K562 (cell line): ENCODE results near the gene SPEF1. TPM values are rescaled to one million over a fixed set of nuclear protein-coding genes. Genes with fewer than 3 reads are reported as not detected.

Experiments
- ATAC-seq: fragments of 200-7000 bp; cut with Tn5 transposase; 3 replicates; pipeline ENCODE4 v1.9.1; 2020; ENCODE audit warnings: moderate library complexity
- BruUV-seq: library from RNA; stranded (reverse); fragments of 400-500 nt; replicated peaks from 2 replicates; lab custom pipeline; 2021; lab: Mats Ljungman, UMichigan
- CTCF ChIA-PET: fragments of 300-600 bp; formaldehyde crosslinking; extraction: SDS; loops from one replicate; lab custom pipeline; 2021; ENCODE audit warnings: low intra/inter-chr PET ratio; lab: Yijun Ruan, JAX
- POLR2A ChIA-PET: fragments of 300-600, 350-650 bp; sonication (Branson Sonifier 250); formaldehyde crosslinking; extraction: SDS; loops from one replicate; lab custom pipeline; 2021; ENCODE audit warnings: antibody characterized with exemption, inconsistent platforms; lab: Yijun Ruan, JAX
- DNase-seq, 4 experiments: peaks; one replicate each; pipeline versions ENCODE4 v3.0.0 to v3.0.0-alpha.2; 2011 to 2018; ENCODE audit warnings: low spot score in 3 of 4, mixed read lengths in 3 of 4; ENCODE audit errors: extremely low read depth in 1 of 4
- FAIRE-seq: peaks from 2 replicates; lab custom pipeline; 2011; peaks lifted over from hg19 to GRCh38; lab: Jason Lieb, UNC
- H2AFZ ChIP-seq: 2 replicates; pipeline ENCODE4 v1.6.0; 2011; ENCODE audit warnings: low read depth, low read length, control low read depth, inconsistent platforms
- H3K27ac ChIP-seq: fragments of 200-600 bp; 3 replicates; pipeline ENCODE4 v1.8.0; 2011; ENCODE audit warnings: low read depth, mild to moderate bottlenecking, control low read depth, inconsistent platforms, low read length, moderate library complexity, mixed read lengths; ENCODE audit errors: extremely low read depth
- H3K27me3 ChIP-seq, 2 experiments: fragments of 300-600 bp in 1 of 2; 2 replicates in 1 of 2; 3 replicates in 1 of 2; pipeline versions ENCODE4 v1.6.0 to v1.8.0; 2011; ENCODE audit warnings: inconsistent platforms in 2 of 2, low read length in 2 of 2, mild to moderate bottlenecking in 1 of 2, mixed read lengths in 1 of 2, moderate library complexity in 1 of 2; ENCODE audit not compliant: control insufficient read depth in 2 of 2, insufficient read depth in 2 of 2
- H3K36me3 ChIP-seq: fragments of 300-600 bp; 3 replicates; pipeline ENCODE4 v1.8.0; 2011; ENCODE audit warnings: mild to moderate bottlenecking, low read length, inconsistent platforms; ENCODE audit not compliant: control insufficient read depth, insufficient read depth
- H3K4me1 ChIP-seq, 2 experiments: fragments of 200-600 bp in 1 of 2; replicated peaks in 1 of 2; 2 replicates in 1 of 2; 3 replicates in 1 of 2; pipeline versions ENCODE4 v1.5.1 to v1.8.0; 2011; ENCODE audit warnings: inconsistent platforms in 2 of 2, low read length in 2 of 2, mild to moderate bottlenecking in 1 of 2, mixed read lengths in 1 of 2, moderate library complexity in 1 of 2; ENCODE audit not compliant: control insufficient read depth in 2 of 2, insufficient read depth in 2 of 2
- H3K4me2 ChIP-seq: 2 replicates; pipeline ENCODE4 v1.6.1; 2011; ENCODE audit warnings: low read length, control low read depth, inconsistent platforms, mixed read lengths; ENCODE audit not compliant: insufficient read depth
- H3K4me3 ChIP-seq: fragments of 200-600 bp; sonication (generic), shearing (Covaris generic); 2 replicates; pipeline ENCODE4 v1.5.1; 2016; ENCODE audit warnings: control low read depth, inconsistent platforms
- H3K79me2 ChIP-seq: fragments of 200-600 bp; 3 replicates; pipeline ENCODE4 v1.8.0; 2011; ENCODE audit warnings: low read length, inconsistent platforms; ENCODE audit not compliant: control insufficient read depth, insufficient read depth
- H3K9ac ChIP-seq, 2 experiments: 2 replicates each; pipeline versions ENCODE4 v1.6.0 to v1.6.1; 2011; ENCODE audit warnings: low read depth in 2 of 2, low read length in 2 of 2, control low read depth in 1 of 2, inconsistent platforms in 1 of 2, mild to moderate bottlenecking in 1 of 2, mixed read lengths in 1 of 2; ENCODE audit not compliant: insufficient read depth in 1 of 2
- H3K9me1 ChIP-seq: one replicate; pipeline ENCODE4 v1.6.0; 2011; ENCODE audit warnings: inconsistent platforms, mild to moderate bottlenecking, low read length, moderate library complexity; ENCODE audit not compliant: control insufficient read depth, insufficient read depth
- H3K9me3 ChIP-seq: replicated peaks from 2 replicates; pipeline ENCODE4 v1.5.1; 2011; ENCODE audit warnings: low read depth, low read length, inconsistent platforms; ENCODE audit not compliant: control insufficient read depth, insufficient read depth
- H4K20me1 ChIP-seq: replicated peaks from 2 replicates; pipeline ENCODE4 v1.6.1; 2011; ENCODE audit warnings: low read length, inconsistent platforms, mixed read lengths; ENCODE audit not compliant: control insufficient read depth, insufficient read depth
- C11orf30 ChIP-seq: fragments of 450-650 bp; IDR thresholded peaks from 2 replicates; pipeline ENCODE4 v1.6.1; 2016; ENCODE audit warnings: low read depth, mild to moderate bottlenecking
- CHD1 ChIP-seq: fragments of 200-600 bp; sonication (generic); IDR thresholded peaks from one replicate; pipeline ENCODE4 v1.6.1; 2012; ENCODE audit warnings: mild to moderate bottlenecking, moderate library complexity, low read length, inconsistent platforms
- DACH1 ChIP-seq: fragments of 450-650 bp; IDR thresholded peaks from 2 replicates; pipeline ENCODE4 v1.6.1; 2018; ENCODE audit not compliant: partially characterized antibody
- E2F5 ChIP-seq: sonication (generic); formaldehyde crosslinking; IDR thresholded peaks from 2 replicates; pipeline ENCODE4 v1.8.0; 2022; ENCODE audit warnings: mild to moderate bottlenecking, missing genetic modification reagents
- HOXB6 ChIP-seq: fragments of 250-450 bp; sonication (Bioruptor Pico); IDR thresholded peaks from 2 replicates; pipeline ENCODE4 v1.5.1; 2022; ENCODE audit warnings: mild to moderate bottlenecking, borderline replicate concordance
- MECOM ChIP-seq: fragments of 250-450 bp; sonication (Bioruptor Pico); IDR thresholded peaks from 2 replicates; pipeline ENCODE4 v1.8.0; 2022; ENCODE audit warnings: inconsistent platforms
- NEUROD1 ChIP-seq: fragments of 150-350 bp; IDR thresholded peaks from 2 replicates; pipeline ENCODE4 v1.6.1; 2014; ENCODE audit warnings: borderline replicate concordance, low read length, low read depth; ENCODE audit not compliant: partially characterized antibody
- NUFIP1 ChIP-seq: fragments of 450-650 bp; IDR thresholded peaks from 2 replicates; pipeline ENCODE4 v1.6.1; 2018; ENCODE audit not compliant: partially characterized antibody
- PATZ1 ChIP-seq: fragments of 250-450 bp; sonication (Bioruptor Pico); IDR thresholded peaks from 2 replicates; pipeline ENCODE4 v1.5.0; 2020; ENCODE audit warnings: mild to moderate bottlenecking, borderline replicate concordance
- RCOR1 ChIP-seq, 2 experiments: IDR thresholded peaks; 2 replicates each; pipeline ENCODE4 v1.6.1; 2012; ENCODE audit warnings: low read depth in 2 of 2, low read length in 2 of 2, borderline replicate concordance in 1 of 2, improper control_type of control experiment in 1 of 2
- RUNX1 ChIP-seq: sonication (generic); IDR thresholded peaks from 2 replicates; pipeline ENCODE4 v1.6.1; 2016; ENCODE audit warnings: antibody characterized with exemption, low read depth
- SMAD2 ChIP-seq: fragments of 150-350 bp; IDR thresholded peaks from 2 replicates; pipeline ENCODE4 v1.6.1; 2014; ENCODE audit warnings: low read depth, mild to moderate bottlenecking, low read length
- STAT5A ChIP-seq: IDR thresholded peaks from 2 replicates; pipeline ENCODE4 v1.6.1; 2012; ENCODE audit warnings: low read length, inconsistent platforms, borderline replicate concordance
- SUPT5H ChIP-seq: fragments of 450-650 bp; IDR thresholded peaks from 2 replicates; pipeline ENCODE4 v1.6.1; 2016
- ZBED1 ChIP-seq: IDR thresholded peaks from 2 replicates; pipeline ENCODE4 v1.6.1; 2014
- ZNF24 ChIP-seq: fragments of 450-650 bp; IDR thresholded peaks from 2 replicates; pipeline ENCODE4 v1.6.1; 2016
- ZNF785 ChIP-seq: fragments of 250-450 bp; sonication (Bioruptor Pico); IDR thresholded peaks from 2 replicates; pipeline ENCODE4 v1.4.0; 2020; ENCODE audit warnings: mild to moderate bottlenecking
- WGBS: fragments of 100-300 bp; shearing (Covaris generic); methylation state at CpG from one replicate; pipeline ENCODE4 v1.1.6; 2016; ENCODE audit warnings: low coverage, mixed read lengths; ENCODE audit not compliant: insufficient coverage; ENCODE audit errors: missing lambda C conversion rate; 5-methylcytosine and 5-hydroxymethylcytosine counted together
- in situ Hi-C: fragments of 300-500 bp; cut with MboI; formaldehyde crosslinking; loops from 4 replicates; pipeline ENCODE4 v1.15.0; 2018; ENCODE audit warnings: inconsistent platforms, mixed read lengths
- intact Hi-C: fragments of 100-400 bp; cut with micrococcal nuclease; formaldehyde crosslinking; loops from 2 replicates; pipeline ENCODE4 v1.14.2; 2022
- polyA plus RNA-seq, 8 experiments: library from polyadenylated mRNA; depleted of rRNA in 4 of 8; stranded (reverse) in 5 of 8; unstranded in 3 of 8; fragments of >200 nt; fragmentation: Nextera tagmentation in 2 of 8; fragmentation: Illumina TruSeq in 1 of 8; extraction: Ambion mirVana in 2 of 8; extraction: Trizol in 1 of 8; gene quantifications; 2 replicates each; pipeline versions ENCODE4 v1.2.1 to v1.2.3, GENCODE V29; 2011 to 2014; ENCODE audit warnings: inconsistent platforms in 1 of 8, missing spikeins in 1 of 8
- total RNA-seq, 7 experiments: library from RNA; depleted of rRNA in 6 of 7; stranded (reverse); fragments of >200 nt in 6 of 7; fragmentation: Illumina TruSeq in 2 of 7; extraction: Trizol in 2 of 7; gene quantifications; 2 replicates each; pipeline versions ENCODE4 v1.2.1 to v1.2.3, GENCODE V29; 2011 to 2021; ENCODE audit warnings: low replicate concordance in 1 of 7

SPEF1 gene
- total and polyA plus RNA-seq, 9 of the 15 experiments (the other 6 are each of a cell fraction or from before 2014, with no cell fraction given), result not detected

- no peak overlapping the region for H3K4me3 ChIP-seq
- no peak for TF ChIP-seq DACH1
- no peak for TF ChIP-seq ZNF785 (CRISPR knock-in tag)
- no peak for TF ChIP-seq NEUROD1
- TF ChIP-seq SUPT5H, result no peak
- TF ChIP-seq NUFIP1, result no peak
- TF ChIP-seq HOXB6 (CRISPR knock-in tag), result no peak
- TF ChIP-seq CHD1, result no peak
- no peak for TF ChIP-seq E2F5 (CRISPR knock-in tag)
- TF ChIP-seq SMAD2, result no peak
- no peak for TF ChIP-seq STAT5A
- no peak for TF ChIP-seq ZBED1
- no peak for TF ChIP-seq C11orf30
- TF ChIP-seq PATZ1, result no peak
- TF ChIP-seq RUNX1, result no peak
- TF ChIP-seq MECOM (CRISPR knock-in tag), result no peak
- TF ChIP-seq RCOR1 (IDR thresholded peaks at IDR 0.05; ENCODE audit: borderline replicate concordance in 1 of 2, low read depth in 2 of 2, low read length in 2 of 2), result no peak
- no peak for TF ChIP-seq ZNF24
- TF ChIP-seq, all 486 proteins: peak for 0
- 19% methylated on average over 4 of the region's 4 CpGs for WGBS
- FAIRE-seq (no peak), ATAC-seq (no peak), DNase-seq (no peak)
- in situ Hi-C loops, result no loop called here
- H3K9ac ChIP-seq, result no peak overlapping the region
- no peaks in the 10 kb centered on the region for H3K27me3 ChIP-seq
- H3K4me2 ChIP-seq, result no peak overlapping the region
- no peaks in the 10 kb centered on the region for H3K9me1 ChIP-seq
- CTCF ChIA-PET, result no interaction called here
- H3K27ac ChIP-seq, result no peak overlapping the region
- H4K20me1 ChIP-seq, result no peaks in the 10 kb centered on the region
- H2AFZ ChIP-seq, result no peak overlapping the region
- BruUV-seq, result no TSS peak
- intact Hi-C loops, result no loop called here
- POLR2A ChIA-PET, result interaction anchor here (1.3 kb wide), 1 partner anchor 8 kb away, joined by 4 read pairs; the partner anchor contains the start of gene ADISSP
- peaks cover 0 to 20% of the 10 kb centered on the region in 2 experiments; a peak in 2 of 5 replicates for H3K4me1 ChIP-seq
- H3K9me3 ChIP-seq, result no peaks in the 10 kb centered on the region
- no peaks in the 10 kb centered on the region for H3K36me3 ChIP-seq
- no peaks in the 10 kb centered on the region for H3K79me2 ChIP-seq
These were observed 5.7 kb downstream of the SPEF1 start for GRCh38 chr20:3775457-3776108.
